DND-41 (cell line): ENCODE data around the gene KAZN.

Experiments used
- CTCF ChIP-seq: IDR thresholded peaks from 2 replicates; pipeline ENCODE4 v1.5.1; 2012; ENCODE audit warnings: borderline replicate concordance, low read length, moderate library complexity, mild to moderate bottlenecking; ENCODE audit not compliant: poor library complexity, severe bottlenecking; ENCODE audit errors: extremely low read depth
- EZH2 ChIP-seq: IDR thresholded peaks from 3 replicates; pipeline ENCODE4 v1.6.1; 2012; ENCODE audit warnings: borderline replicate concordance, low read depth, mild to moderate bottlenecking, moderate library complexity, low read length, inconsistent platforms; ENCODE audit not compliant: severe bottlenecking

GRCh38 chr1:14812189-14812588 lies 213.7 kb downstream of the KAZN start:
- TF ChIP-seq CTCF (no peak), EZH2 (no peak)
